Amniotic epithelial cell (primary cell): Measurements from ENCODE around the gene OGDH.

Source experiments
- DNase-seq: peaks from one replicate; pipeline ENCODE4 v3.0.0-alpha.2; 2010; ENCODE audit warnings: low read depth

Gene OGDH

DNA sequence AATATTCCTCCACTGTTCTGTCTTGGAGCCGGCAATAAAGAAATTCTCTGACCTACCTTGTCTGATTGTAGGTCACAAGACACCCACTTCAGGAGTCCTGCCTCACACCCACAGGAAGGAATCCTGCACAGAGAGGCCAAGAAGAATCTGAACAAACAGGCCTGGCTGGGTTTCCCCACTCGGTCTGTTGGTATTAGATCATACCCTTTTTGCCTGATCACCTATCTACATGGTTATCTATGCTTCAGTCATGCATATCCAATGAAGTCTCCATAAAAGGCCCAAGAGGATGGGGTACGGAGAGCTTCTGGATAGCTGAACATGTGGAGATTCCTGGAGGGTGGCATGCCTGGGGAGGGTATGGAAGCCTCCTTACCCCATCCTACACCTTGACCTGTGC, 12.3 kb downstream of the OGDH start:
- no peak for DNase-seq

DNA sequence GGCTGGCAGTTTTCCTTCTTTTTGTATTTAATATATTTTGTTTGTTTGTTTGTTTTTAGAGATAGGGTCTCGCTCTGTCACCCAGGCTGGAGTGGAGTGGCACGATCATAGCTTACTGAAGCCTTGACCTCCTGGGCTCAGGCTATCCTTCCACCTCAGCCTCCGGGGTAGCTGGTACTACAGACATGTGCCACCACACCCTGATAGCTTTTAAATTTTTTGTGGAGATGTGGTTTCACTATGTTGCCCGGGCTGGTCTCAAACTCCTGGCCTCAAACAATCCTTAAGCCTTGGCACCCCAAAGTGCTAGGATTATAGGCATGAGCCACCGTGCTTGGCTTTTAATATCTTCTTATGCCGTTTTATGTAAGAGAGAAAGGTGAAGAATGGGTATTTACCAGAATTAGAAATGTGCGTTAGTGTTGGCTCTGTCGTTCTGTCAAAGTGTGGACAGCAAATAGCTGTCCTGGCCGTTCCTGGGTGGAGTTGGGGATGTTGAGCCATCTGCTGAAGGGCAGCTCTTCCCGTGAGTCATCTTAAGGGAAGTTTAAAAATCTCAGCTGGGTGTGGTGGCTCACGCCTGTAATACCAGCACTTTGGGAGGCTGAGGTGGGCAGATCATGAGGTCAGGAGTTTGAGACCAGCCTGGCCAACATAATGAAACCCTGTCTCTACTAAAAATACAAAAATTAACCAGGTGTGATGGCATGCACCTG, 14.8 kb downstream of the OGDH start:
- no peak for DNase-seq

GRCh38 chr7:44621750-44622103, 15.3 kb downstream of the OGDH start:
- no peak for DNase-seq

GRCh38 chr7:44622342-44623151, 16.1 kb downstream of the OGDH start:
- peak; percentile 63 for DNase-seq

DNA sequence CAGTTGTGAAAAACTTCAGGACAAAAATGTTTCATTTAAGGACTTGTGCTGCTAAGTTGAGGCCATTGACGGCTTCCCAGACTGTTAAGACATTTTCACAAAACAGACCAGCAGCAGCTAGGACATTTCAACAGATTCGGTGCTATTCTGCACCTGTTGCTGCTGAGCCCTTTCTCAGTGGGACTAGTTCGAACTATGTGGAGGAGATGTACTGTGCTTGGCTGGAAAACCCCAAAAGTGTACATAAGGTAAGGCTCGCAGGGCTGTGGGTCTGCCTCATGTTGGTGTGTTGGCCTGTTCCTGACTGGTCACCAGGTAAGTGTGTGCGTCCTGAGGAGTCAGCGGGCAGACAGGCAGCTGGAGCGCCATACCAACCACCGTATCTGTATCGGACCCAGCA, 17.9 kb downstream of the OGDH start:
- DNase-seq: no peak

DNA sequence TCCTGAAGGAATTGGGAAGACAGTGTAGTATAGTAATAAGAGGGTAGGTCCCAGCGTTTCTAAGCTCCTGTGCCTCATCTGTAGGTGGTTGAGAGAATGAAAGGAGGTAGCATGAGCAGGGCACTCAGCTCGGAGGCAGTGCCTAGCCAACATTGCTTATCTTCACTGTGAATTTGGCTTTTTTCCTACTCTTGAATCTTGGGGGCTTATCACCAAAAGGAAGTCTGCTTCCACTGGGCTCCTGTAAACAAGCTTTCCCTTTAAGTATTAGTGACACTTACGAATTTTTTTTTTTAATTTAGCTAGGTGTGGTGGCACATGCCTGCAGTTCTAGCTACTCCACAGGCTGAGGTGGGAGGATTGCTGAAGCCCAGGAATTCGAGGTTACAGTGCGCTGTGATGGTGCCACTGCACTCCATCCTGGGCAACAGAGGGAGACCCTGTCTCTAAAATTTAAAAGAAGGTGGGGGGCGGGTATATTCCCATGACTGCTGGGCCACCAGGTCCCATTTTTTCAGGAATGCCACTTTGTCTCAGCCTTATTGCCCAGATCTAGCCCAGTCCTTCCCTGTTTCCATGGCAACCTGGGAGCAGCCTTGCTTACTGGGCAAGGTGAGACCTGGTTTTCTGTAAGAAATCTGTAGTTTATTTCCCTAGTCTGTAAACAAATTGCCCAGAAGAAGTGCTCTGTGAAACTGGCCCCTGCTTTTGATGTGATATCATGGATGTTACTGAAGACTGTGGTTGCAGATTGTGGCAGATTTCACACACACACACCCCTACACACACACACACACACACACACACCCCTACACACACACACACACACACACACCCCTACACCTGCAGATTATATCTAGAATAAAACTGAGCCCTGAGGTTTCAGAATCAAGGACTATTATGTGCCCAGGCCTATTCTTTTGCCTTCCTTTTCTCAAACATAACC, 19.4 kb downstream of the OGDH start:
- DNase-seq: no peak

- no peak for DNase-seq
Measured at GRCh38 chr7:44626620-44627019, 20.2 kb downstream of the OGDH start.

GRCh38 chr7:44629829-44630522, 23.5 kb downstream of the OGDH start:
- no peak for DNase-seq

DNA sequence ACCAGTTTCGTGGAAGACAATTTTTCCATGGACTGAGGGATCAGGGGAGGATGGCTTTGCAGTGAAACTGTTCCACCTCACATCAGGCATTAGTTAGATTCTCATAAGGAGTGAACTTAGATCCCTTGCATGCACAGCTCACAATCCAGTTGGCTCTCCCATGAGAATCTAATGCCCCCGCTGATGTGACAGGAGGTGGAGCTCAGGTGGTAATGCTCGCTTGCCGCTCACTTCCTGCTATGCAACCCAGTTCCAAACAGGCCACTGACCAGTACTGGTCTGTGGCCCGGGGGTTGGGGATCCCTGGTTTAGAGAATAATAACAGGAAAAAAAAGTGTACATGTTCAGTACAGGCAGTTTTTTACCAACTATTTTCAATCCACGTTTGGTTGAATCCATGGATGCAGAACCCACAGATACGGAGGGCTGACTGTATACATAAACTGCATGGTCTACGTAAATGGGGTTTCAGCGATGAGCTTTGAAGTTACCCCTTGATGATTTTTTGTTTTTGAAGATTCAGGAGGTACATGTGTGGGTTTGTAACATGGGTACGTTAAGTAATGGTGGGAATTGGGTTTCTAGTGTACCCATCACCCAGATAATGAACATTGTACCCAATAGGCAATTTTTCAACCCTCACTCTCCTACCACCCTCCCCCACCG, 24.5 kb downstream of the OGDH start:
- DNase-seq: no peak

GRCh38 chr7:44631458-44632115, 25.2 kb downstream of the OGDH start:
- no peak for DNase-seq

DNA sequence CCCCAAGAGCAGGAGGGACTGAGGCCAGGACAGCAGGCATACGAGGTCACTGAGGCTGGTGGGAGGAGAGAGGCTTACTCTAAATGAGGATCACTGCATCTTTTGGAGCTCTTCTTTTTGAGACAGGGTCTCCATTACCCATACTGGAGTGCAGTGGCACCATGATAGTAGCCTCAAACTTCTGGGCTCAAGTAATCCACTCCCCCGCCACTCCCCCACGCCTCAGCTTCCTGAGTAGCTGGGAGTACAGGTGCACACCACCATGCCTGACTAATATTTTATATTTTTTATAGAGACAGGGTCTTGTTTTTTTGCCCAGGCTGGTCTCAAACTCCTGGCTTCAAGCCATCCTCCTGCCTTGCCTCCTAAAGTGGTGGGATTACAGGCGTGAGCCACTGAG, 25.8 kb downstream of the OGDH start:
- no peak for DNase-seq

GRCh38 chr7:44633254-44634186, 27.1 kb downstream of the OGDH start:
- DNase-seq: peak; percentile 95

DNA sequence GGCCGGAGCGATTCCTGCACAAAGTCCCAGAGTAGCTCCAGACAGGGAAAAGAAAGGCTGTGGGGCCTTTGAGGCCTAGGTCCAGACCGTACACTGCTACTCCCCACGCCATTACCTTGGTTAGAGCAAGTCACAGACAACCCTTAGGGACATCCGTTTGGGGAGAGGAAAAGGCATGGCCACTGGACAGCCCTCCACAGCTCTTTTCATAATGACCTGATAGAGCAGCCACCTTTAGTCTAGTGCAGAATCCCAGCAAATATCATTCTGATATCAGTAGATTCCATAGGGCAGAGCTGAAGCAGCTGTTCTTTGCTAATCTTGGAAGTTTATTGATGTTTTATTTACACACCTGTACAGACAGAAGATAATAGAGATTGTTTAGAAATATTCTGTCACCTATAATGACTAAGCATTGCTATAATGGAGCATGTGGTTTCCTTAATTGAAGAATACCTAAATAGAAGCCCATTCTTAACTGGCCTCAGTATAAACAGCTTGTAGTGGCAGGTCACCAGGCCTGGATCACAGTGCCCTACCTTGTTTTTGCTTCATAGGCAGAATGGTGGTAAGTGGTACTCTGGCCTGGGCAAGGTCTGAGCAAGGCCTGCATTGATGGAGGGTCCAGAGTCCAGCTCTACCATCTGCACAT, 27.9 kb downstream of the OGDH start:
- DNase-seq: no peak

GRCh38 chr7:44634839-44635591, 28.6 kb downstream of the OGDH start:
- DNase-seq: peak; percentile 56

DNA sequence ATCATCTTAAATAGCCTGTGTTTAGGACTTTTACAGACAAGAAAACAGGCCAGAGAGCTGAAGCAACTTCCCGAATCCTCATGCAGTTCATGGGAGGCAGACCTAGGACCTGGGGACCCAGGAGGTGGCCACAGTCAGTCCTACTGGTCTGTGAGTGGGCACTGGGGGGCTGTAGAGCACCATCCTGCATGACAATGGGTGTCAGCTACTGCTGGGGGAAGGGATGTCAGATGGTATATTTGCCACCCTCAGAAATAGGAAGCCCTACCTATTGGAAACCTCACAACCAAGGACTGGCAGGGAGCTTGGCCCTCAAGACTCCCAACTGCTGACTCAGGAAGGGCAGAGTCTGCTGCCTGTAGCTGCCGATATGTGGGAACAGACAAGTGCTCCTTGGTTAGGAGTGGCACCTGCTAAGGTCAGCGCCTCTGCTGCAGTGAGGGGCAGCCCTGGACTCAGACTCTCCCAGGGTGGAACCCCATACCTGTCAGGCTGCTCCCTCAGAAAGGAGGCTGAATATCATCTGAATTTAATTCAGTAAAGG, 29.7 kb downstream of the OGDH start:
- no peak for DNase-seq

DNA sequence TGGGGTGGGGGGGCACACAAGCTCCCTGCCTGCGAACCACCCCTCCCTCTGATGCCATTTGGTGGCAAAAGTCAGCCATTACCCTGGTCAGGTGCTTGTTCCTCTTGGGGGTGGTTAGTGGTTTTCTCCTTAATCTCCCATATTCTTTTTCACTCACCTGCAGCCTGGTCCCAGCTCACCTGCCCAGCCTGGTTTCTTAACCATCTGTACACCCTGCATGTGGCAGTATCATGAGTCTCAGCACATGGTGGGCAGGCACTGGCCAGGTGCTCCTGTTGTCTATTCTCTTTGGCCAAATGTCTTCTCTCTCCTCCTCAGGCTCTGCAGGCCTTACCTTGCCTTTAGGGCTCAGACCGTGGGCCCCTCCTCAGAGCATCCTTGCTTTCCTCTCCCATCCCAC, 30.5 kb downstream of the OGDH start:
- no peak for DNase-seq

DNA sequence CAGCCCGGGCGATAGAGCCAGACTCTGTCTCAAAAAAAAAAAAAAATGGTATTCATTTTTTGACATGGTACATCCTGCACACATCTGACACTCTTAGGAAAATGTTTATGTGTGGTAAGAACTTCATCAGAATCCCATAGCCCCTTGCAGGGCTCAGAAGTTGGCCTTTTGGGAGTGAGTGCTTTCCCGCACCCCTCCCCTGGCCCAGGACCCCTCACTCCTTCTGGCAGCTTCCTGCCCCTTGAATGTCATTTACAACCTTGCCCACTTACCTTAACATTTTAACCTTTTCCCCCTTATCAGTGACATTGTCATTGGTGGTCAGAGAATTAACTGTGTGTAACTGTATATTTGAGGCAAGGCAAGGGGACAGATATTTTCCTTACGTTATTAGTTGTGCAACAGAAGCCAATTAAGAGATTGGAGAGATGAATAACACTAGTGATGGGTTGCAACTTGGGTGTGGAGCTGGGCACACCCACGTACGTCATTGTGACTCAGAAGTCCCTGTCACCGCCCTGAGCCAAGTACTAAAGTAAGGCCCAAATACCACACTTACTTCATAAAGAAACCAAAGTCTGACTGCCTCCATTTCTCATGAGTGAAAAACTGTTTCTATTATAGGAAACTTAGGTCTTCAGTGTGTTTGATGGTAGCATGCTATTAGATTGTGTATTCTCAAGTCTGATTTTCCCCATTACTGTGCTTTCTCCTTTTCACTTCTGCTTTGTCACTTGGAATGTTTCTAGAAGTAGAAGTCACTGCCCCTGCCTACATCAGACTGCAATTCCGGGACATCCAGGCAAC, 31.6 kb downstream of the OGDH start:
- DNase-seq: peak; percentile 50
